ENCODE results near the gene SETD2. TPM values are rescaled to one million over a fixed set of nuclear protein-coding genes. Genes with fewer than 3 reads are reported as not detected.

SETD2 gene
- total RNA-seq, 1 experiment from 2014 or later = 47.6 TPM

- Histone ChIP-seq H3K4me1 (peaks cover 13% of the 10 kb centered on the region), H3K27me3 (replicated peaks; ENCODE audit: control insufficient read depth, insufficient read depth, low read length) (no peaks in the 10 kb centered on the region), H3K36me3 (ENCODE audit: control insufficient read depth, insufficient read depth, low read length) (peaks cover 1% of the 10 kb centered on the region; the same call in 1 of the 2 replicates), H3K9me3 (no peaks in the 10 kb centered on the region), H3K4me3 (ENCODE audit: low read depth, low read length) (no peak overlapping the region)
- ChIA-PET CTCF (interaction anchor here (0.6 kb wide), 1 partner anchor 41 kb away, joined by 3 read pairs; no protein-coding TSS in a partner anchor), POLR2A (interaction anchor here (0.5 kb wide), 1 partner anchor 10 kb away, joined by 3 read pairs; no protein-coding TSS in a partner anchor)
- no TSS peak for BruUV-seq (replicated peaks)
- no peak for TF ChIP-seq CTCF (IDR thresholded peaks at IDR 0.05; ENCODE audit: insufficient read depth in 1 of 2, low read depth in 1 of 2, low read length in 1 of 2, severe bottlenecking in 1 of 2, unreplicated experiment in 1 of 2)
- no peak for DNase-seq
- H3K9me3 Mint-ChIP-seq (ENCODE audit: unreplicated experiment) = no peaks in the 10 kb centered on the region
- peaks cover 45% of the 10 kb centered on the region for H3K36me3 Mint-ChIP-seq (ENCODE audit: insufficient read depth, unreplicated experiment)
- H3K27me3 Mint-ChIP-seq (ENCODE audit: insufficient read depth, unreplicated experiment) = no peaks in the 10 kb centered on the region
- H3K4me3 Mint-ChIP-seq (ENCODE audit: unreplicated experiment) = no peak overlapping the region
- peaks cover 13% of the 10 kb centered on the region for H3K4me1 Mint-ChIP-seq (ENCODE audit: low read depth, unreplicated experiment)
- no peak overlapping the region for H3K27ac Mint-ChIP-seq (ENCODE audit: unreplicated experiment)
- intact Hi-C loops (cut with micrococcal nuclease; ENCODE audit: unreplicated experiment) = no loop called here
Measured at GRCh38 chr3:47113669-47114365, 50.1 kb downstream of the SETD2 start.

GRCh38 chr3:47112997-47113396 is 50.9 kb downstream of the SETD2 start:
- Mint-ChIP-seq H3K4me3 (ENCODE audit: unreplicated experiment) (no peak overlapping the region), H3K4me1 (ENCODE audit: low read depth, unreplicated experiment) (peaks cover 18% of the 10 kb centered on the region), H3K36me3 (ENCODE audit: insufficient read depth, unreplicated experiment) (peaks cover 45% of the 10 kb centered on the region), H3K9me3 (ENCODE audit: unreplicated experiment) (no peaks in the 10 kb centered on the region), H3K27ac (ENCODE audit: unreplicated experiment) (no peak overlapping the region), H3K27me3 (ENCODE audit: insufficient read depth, unreplicated experiment) (no peaks in the 10 kb centered on the region)
- Histone ChIP-seq H3K9me3 (no peaks in the 10 kb centered on the region), H3K4me1 (peaks cover 11% of the 10 kb centered on the region), H3K36me3 (ENCODE audit: control insufficient read depth, insufficient read depth, low read length) (peaks cover 1% of the 10 kb centered on the region; the same call in 1 of the 2 replicates), H3K4me3 (ENCODE audit: low read depth, low read length) (no peak overlapping the region), H3K27me3 (replicated peaks; ENCODE audit: control insufficient read depth, insufficient read depth, low read length) (no peaks in the 10 kb centered on the region)
- no peak for TF ChIP-seq CTCF (IDR thresholded peaks at IDR 0.05; ENCODE audit: insufficient read depth in 1 of 2, low read depth in 1 of 2, low read length in 1 of 2, severe bottlenecking in 1 of 2, unreplicated experiment in 1 of 2)
- no TSS peak for BruUV-seq (replicated peaks)
- no peak for DNase-seq
- POLR2A ChIA-PET = interaction anchor here (0.5 kb wide), 1 partner anchor 11 kb away, joined by 3 read pairs; no protein-coding TSS in a partner anchor
- intact Hi-C loops (cut with micrococcal nuclease; ENCODE audit: unreplicated experiment) = no loop called here
- CTCF ChIA-PET = interaction anchor here (0.6 kb wide), 1 partner anchor 40 kb away, joined by 3 read pairs; no protein-coding TSS in a partner anchor

- Histone ChIP-seq H3K4me3 (ENCODE audit: low read depth, low read length) (no peak overlapping the region), H3K36me3 (ENCODE audit: control insufficient read depth, insufficient read depth, low read length) (peaks cover 1% of the 10 kb centered on the region; the same call in 1 of the 2 replicates), H3K9me3 (no peaks in the 10 kb centered on the region), H3K4me1 (peaks cover 6% of the 10 kb centered on the region; the same call in 1 of the 2 replicates), H3K27me3 (replicated peaks; ENCODE audit: control insufficient read depth, insufficient read depth, low read length) (no peaks in the 10 kb centered on the region)
- DNase-seq = no peak
- Mint-ChIP-seq H3K4me3 (ENCODE audit: unreplicated experiment) (no peak overlapping the region), H3K36me3 (ENCODE audit: insufficient read depth, unreplicated experiment) (peaks cover 35% of the 10 kb centered on the region), H3K27me3 (ENCODE audit: insufficient read depth, unreplicated experiment) (no peaks in the 10 kb centered on the region), H3K4me1 (ENCODE audit: low read depth, unreplicated experiment) (peaks cover 18% of the 10 kb centered on the region), H3K9me3 (ENCODE audit: unreplicated experiment) (no peaks in the 10 kb centered on the region), H3K27ac (ENCODE audit: unreplicated experiment) (no peak overlapping the region)
- CTCF ChIA-PET = no interaction called here
- no peak for TF ChIP-seq CTCF (IDR thresholded peaks at IDR 0.05; ENCODE audit: insufficient read depth in 1 of 2, low read depth in 1 of 2, low read length in 1 of 2, severe bottlenecking in 1 of 2, unreplicated experiment in 1 of 2)
- intact Hi-C loops (cut with micrococcal nuclease; ENCODE audit: unreplicated experiment) = no loop called here
- no TSS peak for BruUV-seq (replicated peaks)
- POLR2A ChIA-PET = no interaction called here
Measured at GRCh38 chr3:47109393-47109792, 54.5 kb downstream of the SETD2 start.
